ENCODE results near the gene CASS4.
"Not testable (repeated sequence)": the region's sequence is repeated elsewhere in the genome, so short reads cannot be mapped to it uniquely, and the experiment has no call there.

Gene CASS4

DNA sequence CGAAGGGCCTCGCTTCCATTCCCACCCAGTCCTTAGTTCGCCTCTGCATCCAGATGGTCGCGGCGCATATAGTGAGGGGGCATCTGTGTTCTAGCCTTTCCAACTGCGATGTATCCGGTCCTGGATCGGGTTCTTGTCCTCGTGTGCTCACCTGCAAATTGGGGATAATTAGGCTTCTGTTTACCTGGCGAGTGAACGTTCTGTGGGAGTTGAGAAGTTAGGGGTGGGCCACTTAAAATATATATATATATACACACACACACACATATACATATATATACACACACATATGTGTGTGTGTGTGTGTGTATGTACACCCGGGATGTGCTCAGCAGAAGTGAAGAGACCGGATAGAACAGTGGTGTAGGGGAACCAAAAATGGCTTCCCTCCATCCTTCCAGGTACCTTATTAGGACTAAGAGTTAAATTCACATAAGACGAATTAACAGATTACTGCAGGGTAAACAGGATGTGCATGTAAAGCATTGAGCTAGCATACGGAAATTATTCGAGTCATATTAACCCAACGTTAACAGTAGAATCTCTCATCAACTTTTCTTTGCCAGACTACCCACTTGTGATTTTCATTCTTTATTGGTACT is 19.1 kb upstream of the CASS4 start:
- peak; percentile 32 for DNase-seq (ENCODE audit: low spot score)

- DNase-seq (ENCODE audit: low spot score), result no peak
Measured at GRCh38 chr20:56393653-56394052, 18.4 kb upstream of the CASS4 start.

DNA sequence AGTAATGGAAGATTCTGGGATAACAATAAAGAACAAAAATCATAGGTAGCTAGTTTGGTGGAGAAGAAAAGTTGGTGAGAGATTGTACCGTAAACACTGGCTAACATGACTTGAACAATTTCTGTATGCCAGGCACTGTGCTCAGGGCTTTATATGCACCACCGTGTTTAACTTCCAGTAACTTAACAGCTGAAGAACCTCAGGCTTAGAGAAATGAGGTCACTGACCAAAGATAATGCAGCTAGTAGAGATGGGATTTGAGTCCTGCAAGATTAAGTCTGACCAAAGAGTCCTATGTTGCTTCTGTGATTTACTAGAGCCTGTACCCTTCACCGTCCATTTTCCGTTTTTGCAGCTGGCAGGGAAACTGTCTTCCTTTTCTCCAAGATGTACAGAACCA is 16.9 kb upstream of the CASS4 start:
- no peak for DNase-seq (ENCODE audit: low spot score)

GRCh38 chr20:56400001-56400640 is 11.9 kb upstream of the CASS4 start:
- DNase-seq (ENCODE audit: low spot score), result peak; percentile 71

DNA sequence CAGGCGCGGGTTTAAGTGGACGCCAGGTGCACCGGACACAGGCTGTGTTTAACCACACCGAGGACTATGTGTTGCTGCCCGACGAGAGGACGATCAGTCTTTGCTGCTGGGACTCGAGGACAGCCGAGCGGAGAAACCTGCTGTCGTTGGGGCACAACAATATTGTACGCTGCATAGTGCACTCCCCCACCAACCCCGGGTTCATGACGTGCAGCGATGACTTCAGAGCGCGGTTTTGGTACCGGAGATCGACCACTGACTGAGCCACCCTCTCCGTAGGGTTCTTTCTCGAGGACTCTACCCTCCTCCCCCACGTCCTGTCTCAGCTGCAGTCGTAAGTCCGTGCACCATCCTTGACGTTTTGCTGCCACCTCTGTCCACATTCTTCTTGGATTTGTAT is 8.6 kb upstream of the CASS4 start:
- no peak for DNase-seq (ENCODE audit: low spot score)

DNA sequence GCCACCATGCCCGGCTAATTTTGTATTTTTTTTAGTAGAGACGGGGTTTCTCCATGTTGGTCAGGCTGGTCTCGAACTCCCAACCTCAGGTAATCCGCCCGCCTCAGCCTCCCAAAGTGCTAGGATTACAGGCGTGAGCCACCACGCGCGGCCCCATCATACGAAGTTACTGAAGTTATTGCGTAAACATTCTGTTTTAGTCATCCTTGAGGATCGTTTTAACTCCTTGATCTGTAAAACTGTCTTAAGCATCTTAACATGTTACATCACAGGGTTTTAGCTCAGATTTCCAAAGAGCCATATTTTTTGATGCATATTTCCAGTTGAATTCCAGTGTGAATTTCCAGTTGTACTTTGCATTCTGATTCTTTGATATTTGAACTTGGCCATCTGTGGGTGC is 6.7 kb upstream of the CASS4 start:
- DNase-seq (ENCODE audit: low spot score), result not testable (repeated sequence)

DNA sequence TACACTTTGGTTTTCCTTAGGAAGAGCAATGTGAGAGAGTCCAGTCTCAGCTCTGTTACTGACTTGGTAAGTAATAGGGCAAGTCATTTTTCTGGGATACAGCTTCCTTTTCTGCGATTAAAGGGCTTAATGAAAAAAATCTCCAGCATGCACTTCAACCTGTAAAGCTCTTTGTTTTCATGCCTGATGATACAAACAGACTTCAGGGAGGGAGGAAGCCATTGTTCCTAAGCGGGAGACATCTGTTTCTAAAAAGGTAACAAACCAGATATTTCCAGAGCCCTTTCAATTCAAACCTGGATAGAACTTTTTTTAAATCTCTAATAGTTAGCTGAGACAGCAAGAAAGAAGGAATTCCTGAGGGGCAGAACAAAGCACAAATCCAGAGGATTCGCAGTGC is 5.2 kb upstream of the CASS4 start:
- no peak for DNase-seq (ENCODE audit: low spot score)

GRCh38 chr20:56409521-56409920 is 2.5 kb upstream of the CASS4 start:
- no peak for DNase-seq (ENCODE audit: low spot score)

DNA sequence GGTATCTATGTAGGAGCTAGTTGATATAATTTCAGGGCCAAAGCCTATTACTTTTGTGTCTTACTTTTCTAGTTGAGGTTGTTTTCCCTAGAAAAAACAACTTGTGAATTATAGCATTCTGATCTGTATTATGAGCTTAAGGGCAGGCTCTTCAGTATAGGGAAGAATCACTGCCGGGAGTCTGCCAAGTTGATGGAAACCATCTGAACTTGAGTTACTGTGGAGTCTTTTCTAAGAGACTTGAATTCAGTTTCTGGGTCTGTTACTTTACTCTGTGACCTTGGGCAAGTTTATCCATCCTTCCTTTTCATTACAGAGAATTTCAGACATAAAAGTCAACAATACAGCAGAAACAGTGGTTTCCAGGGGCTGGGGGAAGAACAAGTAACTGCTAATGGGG is 2.1 kb upstream of the CASS4 start:
- DNase-seq (ENCODE audit: low spot score), result no peak

GRCh38 chr20:56411287-56411686 is 773 bp upstream of the CASS4 start:
- not testable (repeated sequence) for DNase-seq (ENCODE audit: low spot score)

DNA sequence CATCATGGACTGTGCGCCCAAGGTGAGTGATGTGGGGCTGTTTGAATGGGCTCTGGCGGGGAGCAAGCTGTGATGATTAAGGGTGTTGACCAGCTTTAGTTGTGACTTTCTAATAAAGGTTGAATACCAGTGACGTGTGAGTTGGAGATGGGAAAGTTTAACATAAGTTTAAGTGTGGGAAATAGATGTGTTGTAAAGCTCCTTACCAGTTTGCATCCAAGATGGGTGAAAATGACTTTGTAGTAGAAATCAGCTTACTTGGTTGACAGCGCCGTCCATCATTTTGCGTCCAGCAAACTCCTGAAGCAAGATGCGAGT is 372 bp downstream of the CASS4 start:
- DNase-seq (ENCODE audit: low spot score), result no peak

DNA sequence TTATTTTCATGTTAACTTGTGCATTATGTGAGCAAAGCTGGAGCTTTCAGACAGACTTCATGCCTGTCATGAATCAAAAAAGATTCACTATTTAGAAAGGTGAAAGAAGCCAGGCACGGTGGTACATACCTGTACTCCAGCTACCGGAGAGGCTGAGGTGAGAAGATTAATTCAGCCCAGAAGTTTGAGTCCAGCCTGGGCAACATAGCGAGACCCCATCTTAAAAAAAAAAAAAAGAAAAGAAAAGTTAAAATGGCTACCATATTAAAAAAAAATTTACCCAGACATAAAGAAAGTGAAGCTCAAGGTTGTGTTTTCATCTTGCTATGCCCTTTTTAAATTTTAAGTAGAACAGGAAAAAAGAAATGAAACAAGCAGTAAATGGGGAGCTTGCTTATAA is 889 bp downstream of the CASS4 start:
- no peak for DNase-seq (ENCODE audit: low spot score)

DNA sequence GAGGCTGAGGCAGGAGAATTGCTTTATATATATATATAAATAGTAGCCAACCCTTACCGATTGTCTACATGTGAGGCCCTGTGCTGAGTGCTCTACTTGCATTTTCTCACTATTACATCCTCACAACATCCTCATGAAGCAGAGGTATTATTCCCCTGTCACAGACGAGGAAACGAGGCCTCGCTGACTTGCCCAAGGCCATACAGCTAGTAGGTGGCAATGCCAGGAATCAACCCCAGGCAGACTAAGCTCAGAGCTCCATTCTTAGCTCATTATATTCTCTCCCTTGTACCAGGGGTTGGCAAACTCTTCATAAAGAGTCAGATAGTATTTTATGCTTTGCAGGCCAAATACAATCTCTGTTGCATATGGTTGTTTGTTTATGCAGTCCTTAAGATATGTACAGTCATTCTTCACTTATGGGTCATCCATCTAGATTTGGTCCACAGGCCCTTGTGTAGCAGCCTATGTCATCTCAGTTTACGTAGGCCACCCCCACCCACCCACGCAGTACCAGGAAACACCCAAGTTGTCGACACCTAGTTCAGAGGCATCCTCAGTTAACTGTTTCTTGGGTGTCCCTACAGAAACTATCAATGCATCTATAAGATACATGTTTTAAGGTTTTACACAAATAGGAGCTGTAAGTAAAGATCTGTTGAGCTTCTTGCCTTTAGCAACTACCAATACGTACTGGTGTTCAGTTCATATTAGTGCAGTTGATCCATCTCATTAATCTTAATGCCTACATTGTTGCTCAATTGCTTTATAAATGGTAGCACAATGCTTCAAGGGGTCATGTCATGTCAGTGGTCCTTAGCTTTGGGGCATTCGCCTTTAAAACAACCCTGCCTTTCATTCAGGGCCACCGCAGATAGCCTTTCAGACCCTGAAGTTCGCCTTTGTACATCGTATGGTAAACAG is 3.0 kb downstream of the CASS4 start:
- peak; percentile 50 for DNase-seq (ENCODE audit: low spot score)

DNA sequence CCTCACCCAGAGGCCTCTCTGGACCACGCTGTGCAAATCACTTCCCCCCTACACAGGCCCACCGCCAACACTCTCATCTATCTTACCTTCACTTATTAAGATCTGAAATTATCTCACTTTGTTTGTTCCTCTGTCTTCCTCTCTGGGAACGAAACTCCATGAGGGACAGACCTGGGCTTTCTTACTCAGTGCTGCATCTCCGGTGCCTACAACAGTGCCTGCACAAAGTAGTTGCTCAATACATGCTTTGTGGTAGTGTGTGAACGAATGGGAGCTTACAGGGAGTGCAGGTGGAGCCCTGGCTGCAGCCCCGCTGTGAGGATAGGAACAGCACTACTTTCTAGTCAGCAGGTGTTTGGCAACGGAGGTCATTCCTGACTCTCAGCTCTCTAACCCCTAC is 5.3 kb downstream of the CASS4 start:
- DNase-seq (ENCODE audit: low spot score), result no peak

DNA sequence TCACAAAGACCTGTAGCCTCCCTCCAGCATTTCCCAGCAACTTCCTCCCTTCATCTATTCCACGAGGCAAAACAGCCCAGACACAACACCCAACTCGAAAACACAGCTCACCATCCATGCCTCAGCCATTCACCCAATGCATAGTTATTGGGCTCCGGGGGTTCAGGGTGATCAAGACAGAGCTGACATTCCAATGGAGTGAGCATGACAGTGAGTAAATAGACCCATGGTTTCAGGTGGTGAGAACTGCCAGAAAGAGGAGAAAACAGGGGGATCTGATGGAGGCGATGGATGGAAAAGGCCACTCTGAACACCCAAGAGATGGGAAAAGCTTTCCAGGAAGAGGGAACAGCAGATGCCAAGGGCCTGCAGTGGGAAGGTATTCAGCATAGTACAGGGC is 5.9 kb downstream of the CASS4 start:
- DNase-seq (ENCODE audit: low spot score), result no peak

DNA sequence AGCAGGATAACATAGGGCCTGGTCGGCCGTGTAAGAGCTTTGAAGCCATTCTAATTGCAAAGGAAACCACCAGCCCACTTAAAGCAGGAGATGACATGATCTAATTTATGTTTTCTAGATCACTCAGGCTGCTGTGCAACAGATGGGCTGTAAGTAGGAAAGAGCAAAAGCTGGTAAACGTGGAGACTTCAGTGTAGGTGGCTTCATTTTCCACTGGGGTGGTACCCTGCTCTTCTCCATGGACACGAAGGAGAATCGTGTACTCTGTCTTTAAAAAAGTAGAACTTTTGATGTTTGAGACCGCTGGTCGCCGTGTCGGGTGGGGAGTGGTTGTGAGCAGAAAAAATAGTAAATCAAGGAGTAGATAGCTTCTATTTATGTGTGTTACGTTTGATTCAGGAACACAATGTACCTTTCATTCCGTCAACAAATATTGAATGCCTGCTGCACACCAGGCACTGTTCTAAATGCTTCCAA is 6.4 kb downstream of the CASS4 start:
- DNase-seq (ENCODE audit: low spot score), result peak; percentile 36

DNA sequence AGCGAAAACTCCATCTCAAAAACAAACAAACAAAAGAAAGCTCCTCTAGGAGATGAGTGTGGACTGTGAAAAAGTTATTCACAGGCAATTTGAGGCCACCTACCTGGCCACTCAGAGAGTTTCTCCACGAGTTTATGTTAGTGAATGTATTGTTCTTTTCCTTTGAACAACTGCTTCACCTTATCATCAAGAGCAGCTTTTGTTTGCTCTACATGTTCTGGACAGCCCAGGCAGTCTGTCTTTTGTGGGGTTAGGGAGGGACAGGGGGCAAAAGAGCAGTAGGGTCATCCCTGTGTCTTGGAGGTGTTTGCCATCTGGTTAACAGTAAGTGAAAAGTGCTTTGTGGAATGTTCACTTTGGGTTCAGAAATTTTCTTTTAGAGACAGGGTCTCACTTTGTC is 8.0 kb downstream of the CASS4 start:
- no peak for DNase-seq (ENCODE audit: low spot score)

DNA sequence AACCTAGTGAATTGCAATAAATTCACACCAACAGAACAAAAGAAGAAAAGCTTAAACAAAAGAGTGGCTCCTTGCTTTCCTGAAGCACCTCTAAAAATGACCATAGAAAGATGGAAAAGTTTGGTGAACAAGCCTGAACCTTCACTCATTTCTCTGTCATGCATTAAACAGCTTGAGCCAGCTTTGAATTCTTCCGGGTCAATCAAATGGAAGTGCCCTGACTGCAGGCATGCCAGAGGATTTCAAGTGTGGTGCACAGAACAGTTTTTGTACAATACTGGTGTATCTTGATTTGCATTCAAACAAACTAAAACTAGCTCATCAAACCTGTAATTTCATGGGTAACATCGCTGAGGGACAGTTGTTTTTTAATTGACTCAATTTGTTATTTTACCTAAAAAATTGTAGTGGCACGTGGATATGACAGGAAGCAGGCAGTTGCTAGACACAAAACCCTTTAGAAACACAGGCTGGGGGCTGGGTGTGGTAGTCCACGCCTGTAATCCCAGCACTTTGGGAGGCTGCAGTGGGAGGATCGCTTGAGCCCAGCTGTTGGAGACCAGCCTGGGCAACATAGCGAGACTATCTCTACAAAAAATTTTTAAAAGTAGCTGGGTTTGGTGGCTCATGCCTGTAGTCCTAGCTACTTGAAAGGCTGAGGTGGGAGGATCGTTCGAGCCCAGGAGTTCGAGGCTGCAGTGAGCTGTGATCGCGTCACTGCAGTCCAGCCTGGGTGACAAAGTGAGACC is 9.1 kb downstream of the CASS4 start:
- DNase-seq (ENCODE audit: low spot score), result no peak

DNA sequence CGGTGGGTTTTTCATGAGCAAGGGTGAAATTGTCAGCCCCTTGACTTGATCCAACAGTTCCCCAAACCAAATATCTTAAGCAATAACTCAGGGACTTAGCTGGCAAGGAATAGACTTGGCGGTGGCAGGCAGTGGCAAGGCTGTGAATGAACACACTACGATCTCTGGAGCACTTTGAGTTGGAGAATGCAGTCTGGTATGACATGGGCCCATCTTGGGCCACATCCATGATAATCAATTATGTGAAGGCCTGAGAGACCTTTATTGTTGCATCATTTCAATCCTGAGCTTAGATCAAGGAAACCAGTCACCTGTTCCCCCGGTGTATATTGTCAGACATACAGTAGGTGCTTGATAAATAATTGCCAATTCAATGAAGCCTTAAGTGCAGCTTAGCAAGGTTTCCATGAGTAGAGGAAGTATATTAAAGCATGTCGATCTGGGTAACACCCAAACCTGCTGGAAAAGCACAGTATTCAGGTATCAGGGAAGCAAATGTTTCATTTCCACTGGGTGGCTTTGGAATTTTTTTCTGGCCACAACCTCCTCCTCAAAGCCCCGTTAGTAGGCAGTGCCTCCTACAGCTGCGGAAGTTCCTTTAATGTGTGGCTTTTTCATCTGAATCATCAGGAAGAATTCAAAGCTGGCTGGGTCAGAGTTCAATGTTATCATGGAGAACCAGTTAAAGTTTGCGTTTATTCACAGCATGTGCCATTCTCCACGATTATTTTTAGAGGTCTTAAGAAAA is 10.2 kb downstream of the CASS4 start:
- no peak for DNase-seq (ENCODE audit: low spot score)

DNA sequence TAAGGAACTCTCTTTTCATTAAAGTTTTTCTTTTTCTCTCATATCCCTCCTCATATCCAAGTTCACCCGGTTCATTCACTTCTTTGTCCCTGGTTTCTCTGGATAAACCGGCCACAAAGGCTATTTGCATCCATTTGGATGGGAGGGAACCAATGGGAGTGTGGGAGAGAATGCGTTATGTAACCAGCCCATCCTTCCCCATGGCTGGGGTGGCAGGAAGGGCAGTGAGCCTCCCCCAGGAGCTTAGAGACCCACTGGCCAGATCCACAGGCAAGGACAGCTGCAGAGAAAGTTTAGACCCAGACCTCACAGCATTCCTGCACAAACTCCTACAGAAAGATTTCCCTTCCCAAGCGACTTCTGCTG is 10.7 kb downstream of the CASS4 start:
- DNase-seq (ENCODE audit: low spot score), result no peak

- DNase-seq (ENCODE audit: low spot score), result no peak
Measured at GRCh38 chr20:56423211-56423610, 11.2 kb downstream of the CASS4 start.

DNA sequence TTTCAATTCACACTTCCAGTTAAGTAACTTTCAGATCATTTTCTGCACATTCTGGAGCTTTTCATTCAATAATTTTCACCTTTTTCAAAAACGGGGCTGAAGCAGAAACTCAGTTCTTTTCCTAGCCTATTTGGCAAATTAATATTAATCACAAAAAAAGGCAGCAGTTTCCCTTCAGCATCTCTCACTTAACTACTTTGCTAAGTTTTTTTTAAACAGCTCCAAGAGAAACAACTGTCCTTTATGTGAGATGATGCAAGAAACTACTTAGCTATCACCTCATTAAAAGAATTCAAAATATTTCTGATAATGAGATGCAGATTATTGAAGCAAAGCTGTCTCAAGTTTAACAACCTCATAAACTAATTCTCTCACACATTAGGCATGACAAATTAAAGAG is 11.8 kb downstream of the CASS4 start:
- no peak for DNase-seq (ENCODE audit: low spot score)
